Activated CD4-positive, alpha-beta T cell treated with anti-CD3 and anti-CD28 coated beads, Interleukin-2, amount 50 U/mL, for 16 hours (primary cell): ENCODE measurements around the gene DSCAM.
"Not testable (repeated sequence)": the region's sequence is repeated elsewhere in the genome, so short reads cannot be mapped to it uniquely, and the experiment has no call there.

Experiments used
- DNase-seq: peaks from one replicate; pipeline ENCODE4 v3.0.0-alpha.2; 2020

Gene DSCAM

DNA sequence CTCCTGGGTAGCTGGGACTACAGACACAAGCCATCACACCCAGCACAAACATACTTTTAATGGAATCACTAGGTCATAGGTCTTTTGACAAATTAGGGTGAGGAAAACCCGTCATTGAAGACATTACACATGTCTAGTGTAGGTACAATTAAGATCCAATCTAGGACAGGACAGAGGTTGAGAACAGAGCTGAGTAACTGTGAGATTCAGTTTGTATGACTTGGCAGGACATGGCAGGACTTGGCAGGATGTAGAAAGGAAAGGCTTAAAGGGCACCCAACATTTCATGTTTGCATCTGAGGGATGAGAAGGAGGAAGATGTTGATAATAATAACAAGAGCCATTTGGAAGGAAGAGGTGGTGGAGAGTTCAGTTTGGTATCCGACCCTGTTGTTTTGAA is 496.0 kb downstream of the DSCAM start:
- DNase-seq, result no peak

DNA sequence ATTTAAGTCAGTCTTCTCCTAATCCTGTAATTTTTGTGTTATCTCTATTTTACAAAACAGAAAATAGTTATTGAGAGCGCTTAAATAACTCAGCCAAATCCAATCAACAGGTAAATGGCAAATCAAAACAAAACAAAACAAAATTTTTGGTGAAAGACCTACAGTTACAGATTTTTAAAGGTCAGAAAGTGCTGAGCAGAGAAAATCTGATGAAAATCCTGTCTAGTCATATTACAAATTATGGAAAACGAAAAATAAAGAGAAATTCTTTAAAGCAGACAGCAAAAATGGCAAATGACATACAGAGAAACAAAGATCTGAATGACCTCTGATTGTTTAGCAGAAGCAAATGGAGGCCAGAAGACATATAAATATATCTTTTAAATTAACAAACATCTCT is 497.4 kb downstream of the DSCAM start:
- DNase-seq, result no peak

- DNase-seq, result no peak
Observed at GRCh38 chr21:40345711-40346321, 501.1 kb downstream of the DSCAM start.

GRCh38 chr21:40340357-40340756 is 506.6 kb downstream of the DSCAM start:
- DNase-seq, result no peak

GRCh38 chr21:40339050-40339449 is 507.9 kb downstream of the DSCAM start:
- no peak for DNase-seq

- no peak for DNase-seq
Observed at GRCh38 chr21:40337981-40338380, 509.0 kb downstream of the DSCAM start.

GRCh38 chr21:40335704-40336103 is 511.3 kb downstream of the DSCAM start:
- no peak for DNase-seq

DNA sequence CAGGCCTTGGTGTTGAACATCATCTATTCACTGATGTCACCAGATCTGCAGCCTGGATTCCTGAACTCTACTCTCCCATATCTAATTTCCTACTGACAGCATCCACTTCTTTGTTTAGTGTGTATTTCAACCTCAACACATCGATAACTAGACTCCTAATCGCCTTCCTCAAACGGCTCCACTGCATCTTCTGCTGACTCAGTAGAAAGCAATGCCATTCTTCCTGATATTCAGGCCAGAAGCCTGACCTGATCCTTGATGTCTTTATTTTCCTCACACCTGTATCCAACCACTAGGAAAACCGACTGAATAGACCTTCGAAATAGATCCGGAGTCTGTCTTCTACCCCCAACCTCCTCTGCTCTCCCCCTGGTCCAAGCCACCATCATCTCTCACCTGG is 512.8 kb downstream of the DSCAM start:
- DNase-seq, result no peak

GRCh38 chr21:40333731-40334130 is 513.2 kb downstream of the DSCAM start:
- no peak for DNase-seq

GRCh38 chr21:40331804-40332203 is 515.2 kb downstream of the DSCAM start:
- DNase-seq, result no peak

GRCh38 chr21:40331172-40331571 is 515.8 kb downstream of the DSCAM start:
- DNase-seq, result no peak

DNA sequence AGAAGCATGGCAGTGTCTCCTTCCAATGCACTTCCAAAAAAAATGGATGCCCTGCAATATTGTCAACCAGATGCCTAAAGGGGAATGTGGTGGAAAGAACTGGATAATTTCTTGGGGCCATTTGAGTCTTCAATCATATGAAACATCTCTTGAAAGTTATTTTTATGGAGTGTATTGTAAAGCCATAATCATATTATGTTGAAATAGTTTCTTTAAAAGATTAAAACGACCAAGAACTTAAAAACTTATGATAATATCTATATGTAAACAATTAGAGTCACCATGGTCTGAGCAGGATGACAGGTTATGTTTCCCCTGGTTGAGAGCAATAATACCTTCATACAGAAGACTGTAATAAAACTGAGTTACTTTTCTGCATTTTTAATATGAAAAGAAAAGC is 522.6 kb downstream of the DSCAM start:
- DNase-seq, result no peak

DNA sequence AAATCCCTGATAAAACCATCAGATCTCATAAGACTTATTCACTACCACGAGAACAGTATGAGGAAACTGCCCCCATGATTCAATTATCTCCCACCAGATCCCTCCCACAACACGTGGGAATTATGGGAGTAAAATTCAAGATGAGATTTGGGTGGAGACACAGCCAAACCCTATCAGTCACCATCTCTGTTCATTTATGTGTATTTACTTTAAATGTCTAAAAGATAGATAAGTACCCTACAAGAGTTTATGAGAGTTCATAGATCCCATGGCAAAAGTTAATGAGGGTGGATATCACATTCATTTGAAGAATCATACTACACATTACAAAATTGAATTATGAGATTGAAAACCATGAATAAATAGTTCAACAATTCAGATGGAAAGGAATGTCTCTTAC is 526.2 kb downstream of the DSCAM start:
- DNase-seq, result not testable (repeated sequence)

- no peak for DNase-seq
Observed at GRCh38 chr21:40318371-40318770, 528.6 kb downstream of the DSCAM start.

- no peak for DNase-seq
Observed at GRCh38 chr21:40316104-40316503, 530.9 kb downstream of the DSCAM start.

DNA sequence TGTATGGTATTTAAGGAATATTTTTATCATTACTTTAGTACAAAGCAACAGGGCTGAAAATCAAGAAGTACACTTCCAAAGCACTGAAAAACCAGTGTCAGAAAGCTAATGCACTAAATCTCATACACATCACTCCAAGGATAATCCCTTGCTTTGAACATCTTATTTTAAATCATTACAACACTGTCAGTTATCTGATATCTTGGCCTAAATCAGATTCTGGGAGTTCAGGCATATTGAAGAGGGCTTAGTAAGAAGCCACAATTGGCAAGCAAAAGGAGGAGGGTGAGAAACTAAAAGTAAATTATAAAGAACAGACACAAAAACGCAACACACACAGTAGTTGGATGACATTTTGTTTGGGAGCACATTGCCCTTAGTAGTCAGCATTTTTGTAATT is 531.3 kb downstream of the DSCAM start:
- DNase-seq, result no peak

GRCh38 chr21:40313260-40313659 is 533.7 kb downstream of the DSCAM start:
- DNase-seq, result no peak

DNA sequence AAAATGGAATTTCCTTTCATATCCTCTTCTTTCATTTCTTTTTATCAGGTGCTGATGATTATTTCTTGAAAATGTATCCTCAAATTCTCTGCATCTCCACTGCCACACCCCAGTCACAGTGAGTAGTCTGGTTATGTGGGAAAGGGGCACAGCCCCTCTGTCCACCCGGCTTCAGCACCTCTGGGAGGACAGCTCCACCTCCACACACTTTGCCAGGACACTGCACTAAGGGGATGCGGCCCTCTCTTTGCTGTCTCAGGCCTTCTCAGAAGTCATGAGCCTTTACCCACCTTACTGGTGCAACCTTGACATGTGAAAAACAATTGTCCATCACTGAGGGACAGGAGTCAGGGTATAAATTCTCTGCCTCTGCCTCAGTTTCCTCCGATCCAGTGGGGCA is 546.7 kb downstream of the DSCAM start:
- DNase-seq, result no peak

DNA sequence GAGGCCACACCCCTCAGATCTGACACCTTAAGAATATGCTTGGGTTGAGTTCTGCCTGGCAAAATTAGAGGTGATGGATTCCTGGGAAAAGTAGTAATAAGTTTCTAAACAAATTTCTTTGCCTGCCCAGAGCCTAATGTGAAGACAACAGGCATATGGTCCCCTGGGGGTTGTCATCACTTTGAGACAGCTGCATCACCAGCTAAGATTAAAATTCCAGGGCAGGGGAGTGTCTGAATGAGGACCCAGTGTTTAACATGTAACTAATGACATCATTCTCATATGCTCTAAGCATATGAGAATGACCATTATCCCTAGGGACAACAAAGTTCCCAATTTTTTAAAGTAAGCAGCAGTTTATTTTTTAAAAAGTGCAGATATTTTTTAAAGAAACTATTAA is 547.5 kb downstream of the DSCAM start:
- no peak for DNase-seq

GRCh38 chr21:40294345-40294744 is 552.6 kb downstream of the DSCAM start:
- no peak for DNase-seq

- DNase-seq, result no peak
Observed at GRCh38 chr21:40291560-40291959, 555.4 kb downstream of the DSCAM start.

DNA sequence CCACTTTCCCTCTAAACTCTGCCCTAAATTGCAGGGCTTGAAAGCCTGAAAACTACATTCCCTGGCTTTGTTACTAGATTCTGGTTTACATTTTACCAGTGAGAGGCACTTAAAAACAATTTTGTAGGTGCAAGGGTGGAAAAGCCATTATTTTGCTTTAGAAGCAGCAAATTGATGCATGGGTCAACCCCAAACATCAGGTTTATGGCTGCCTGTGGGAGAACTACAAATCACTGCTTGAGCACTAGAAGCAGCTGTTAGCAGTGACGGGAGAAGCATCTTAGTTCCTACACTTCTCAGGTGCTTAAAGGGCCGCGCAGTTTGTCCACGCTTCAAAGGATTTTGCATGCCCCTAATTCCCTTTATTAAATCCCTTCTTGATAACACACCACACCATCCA is 562.5 kb downstream of the DSCAM start:
- no peak for DNase-seq

DNA sequence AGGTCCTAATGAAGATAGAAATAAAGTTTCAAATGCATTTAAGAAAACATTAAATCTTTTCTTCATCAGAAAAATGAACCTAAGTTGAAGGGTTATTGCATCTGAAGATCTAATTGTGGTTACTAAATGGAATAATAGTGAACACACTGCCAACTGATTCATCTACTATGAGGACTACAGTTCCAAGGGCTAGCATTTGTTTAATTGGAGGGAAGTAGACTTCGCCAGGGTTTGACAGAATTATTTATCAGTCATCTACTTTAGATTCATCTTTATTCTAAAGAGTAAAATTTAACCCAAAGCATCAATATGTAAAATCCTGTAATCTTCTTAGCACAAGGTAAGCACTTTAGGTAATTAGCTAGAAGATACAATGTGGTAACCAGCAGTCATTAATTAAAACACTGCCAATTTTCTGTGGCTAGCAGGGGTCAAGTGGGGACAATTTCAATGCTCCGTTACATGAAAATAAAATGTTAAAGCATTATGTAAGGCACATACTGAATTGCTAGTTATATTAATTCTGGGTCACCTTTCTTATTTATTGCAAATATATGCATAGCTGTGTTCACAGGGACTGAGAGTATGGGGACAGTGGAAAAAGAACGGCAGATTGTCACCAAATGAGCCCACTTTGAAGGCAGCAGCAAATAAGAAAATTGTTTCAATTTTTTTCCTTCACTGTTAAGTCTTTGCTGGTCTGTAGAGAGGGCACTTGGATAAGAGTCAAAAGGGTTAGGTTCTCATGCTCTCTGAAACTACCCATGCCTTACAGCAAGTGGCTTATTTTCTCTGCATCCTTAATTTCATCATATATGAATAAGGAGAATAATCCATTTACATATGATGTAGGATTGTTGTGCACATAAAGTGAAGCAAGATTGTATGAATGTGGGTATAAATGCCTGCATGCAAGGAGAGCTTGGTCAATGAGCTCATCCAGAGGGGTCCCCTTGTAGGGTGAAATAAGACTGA is 563.8 kb downstream of the DSCAM start:
- no peak for DNase-seq

DNA sequence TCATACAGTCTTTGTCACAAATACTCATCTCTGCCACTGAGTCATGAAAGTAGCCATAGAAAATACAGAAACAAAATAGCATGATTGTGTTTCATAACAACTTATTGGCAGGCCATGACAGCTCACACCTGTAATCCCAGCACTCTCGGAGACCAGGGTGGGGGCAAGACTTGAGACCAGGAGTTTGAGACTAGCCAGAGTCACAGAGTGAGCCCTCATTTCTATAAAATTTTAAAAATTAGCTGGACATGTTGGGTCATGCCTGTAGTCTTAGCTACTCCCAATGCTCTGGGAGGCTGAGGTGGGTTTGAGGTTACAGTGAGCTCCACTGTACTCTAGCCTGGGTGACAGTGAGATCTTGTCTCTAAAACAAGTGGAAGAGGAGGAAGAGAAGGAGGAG is 568.6 kb downstream of the DSCAM start:
- DNase-seq, result no peak

DNA sequence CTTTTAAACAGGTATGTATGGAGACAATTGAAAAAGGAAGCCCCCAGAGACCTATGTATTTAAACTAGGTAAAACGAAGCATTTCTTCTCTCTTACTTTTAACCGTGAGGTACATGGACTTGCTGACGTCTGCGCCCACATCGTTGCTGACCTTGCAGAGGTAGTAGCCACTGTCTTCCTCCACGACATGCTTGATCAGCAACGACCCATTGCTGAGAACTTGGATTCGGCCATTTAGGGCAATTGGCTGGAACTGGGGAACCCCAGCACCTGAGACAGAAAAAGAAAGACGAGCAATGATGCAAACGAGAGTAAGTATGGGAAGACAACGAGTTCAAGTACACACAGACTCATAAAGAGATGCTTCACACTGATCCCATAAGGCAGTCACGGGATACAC is 571.0 kb downstream of the DSCAM start:
- no peak for DNase-seq
